Thyroid gland (tissue), 4 donors: ENCODE results near the gene STIM1. TPM values are rescaled to one million over a fixed set of nuclear protein-coding genes. Genes with fewer than 3 reads are reported as not detected.
A peak's percentile ranks its signal among the peaks of the same experiment; 100 is the strongest.

Source experiments
- DNase-seq, 2 donors: peaks; one replicate each; pipeline ENCODE4 v3.0.0-alpha.2; 2019
- H3K27ac ChIP-seq, 3 donors: fragments of 200-600 bp; sonication (generic); 1 replicate in 2 of 3; 2 replicates in 1 of 3; pipeline ENCODE4 v1.5.1; 2016 to 2019; ENCODE audit warnings: mild to moderate bottlenecking in 1 of 3, moderate library complexity in 1 of 3
- H3K27me3 ChIP-seq: fragments of 200-600 bp; sonication (generic); one replicate; pipeline ENCODE4 v1.5.1; 2019
- H3K36me3 ChIP-seq, 2 donors: fragments of 200-600 bp; sonication (generic); one replicate each; pipeline ENCODE4 v1.5.1; 2016 to 2019
- H3K4me1 ChIP-seq, 2 donors: fragments of 200-600 bp; sonication (generic); one replicate each; pipeline ENCODE4 v1.5.1; 2017 to 2019
- H3K4me3 ChIP-seq, 3 donors: fragments of 200-600 bp; sonication (generic); replicated peaks in 1 of 3; 1 replicate in 2 of 3; 2 replicates in 1 of 3; pipeline ENCODE4 v1.5.1; 2016; ENCODE audit warnings: mild to moderate bottlenecking in 1 of 3
- H3K9me3 ChIP-seq: fragments of 200-600 bp; sonication (generic); one replicate; pipeline ENCODE4 v1.5.1; 2017
- POLR2A ChIP-seq, 2 donors: fragments of 450-650 bp; IDR thresholded peaks; one replicate each; pipeline ENCODE4 v1.6.1; 2017; ENCODE audit warnings: antibody characterized with exemption in 2 of 2, mild to moderate bottlenecking in 2 of 2, moderate library complexity in 1 of 2
- WGBS, 2 donors: methylation state at CpG; one replicate each; pipeline ENCODE4 v1.1.5; 2017; 5-methylcytosine and 5-hydroxymethylcytosine counted together
- intact Hi-C: fragments of 100-400 bp; cut with DNase I; formaldehyde crosslinking; loops from one replicate; pipeline ENCODE4 v1.15.1; 2023
- total RNA-seq, 4 donors: library from RNA; depleted of rRNA; stranded (reverse); fragments of >200 nt; gene quantifications; one replicate each; pipeline ENCODE4 v1.2.3, GENCODE V29; 2016
- TF ChIP-seq, protein P1 (sequence below), 6 experiments: fragments of 200-600 bp in 3 of 6; fragments of 450-650 bp in 3 of 6; sonication (generic) in 3 of 6; IDR thresholded peaks; one replicate each; pipeline ENCODE4 v1.5.1; 2016 to 2019; ENCODE audit warnings: antibody characterized with exemption in 6 of 6, mild to moderate bottlenecking in 2 of 6, inconsistent platforms in 1 of 6, moderate library complexity in 1 of 6

STIM1 gene
- total RNA-seq, 4 donors from 2014 or later = 54.3 to 89.2 (median 71.0) TPM

DNA sequence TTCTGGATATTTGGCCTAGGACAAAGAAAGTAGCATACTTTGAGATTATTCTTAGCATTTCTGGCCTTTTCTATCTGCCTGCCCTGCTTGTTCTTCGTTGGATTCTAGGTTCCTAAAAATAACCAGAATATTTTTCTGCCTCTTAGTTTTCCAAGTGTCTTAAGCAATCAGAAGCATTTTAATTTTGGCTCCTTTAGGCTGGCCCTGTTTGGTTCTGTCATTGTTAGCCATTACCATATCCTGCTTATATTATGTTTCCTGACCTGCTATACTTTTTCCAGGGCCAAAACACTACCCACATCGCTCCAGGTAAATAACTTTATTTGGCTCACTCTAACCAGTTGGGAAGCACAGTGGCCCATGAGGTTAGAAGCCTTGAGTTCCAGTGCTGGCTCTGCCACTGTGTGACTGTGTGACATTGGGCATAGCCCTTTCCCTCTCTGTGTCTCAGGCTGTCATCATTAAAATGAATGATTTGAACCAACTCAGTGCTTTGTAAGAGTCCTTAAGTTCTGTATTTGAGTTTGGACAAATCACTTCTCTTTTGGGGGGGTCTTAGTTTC is 91.1 kb downstream of the STIM1 start:
- H3K27ac ChIP-seq = peak overlapping the region; percentile 88 to 90 (median 90)
- H3K27me3 ChIP-seq = no peaks in the 10 kb centered on the region
- peaks cover 81 to 88% of the 10 kb centered on the region in 2 donors for H3K4me1 ChIP-seq
- no peak for DNase-seq
- H3K36me3 ChIP-seq = no peaks in the 10 kb centered on the region
- WGBS, 2 donors = 15 to 30% methylated on average over 2 of the region's 2 CpGs
- no peaks in the 10 kb centered on the region for H3K9me3 ChIP-seq
- no peak overlapping the region for H3K4me3 ChIP-seq
- intact Hi-C loops = loop anchor here (5.0 kb wide), 1 partner anchor 89 kb away; the partner anchor contains the start of gene STIM1
- TF ChIP-seq, protein P1, sequence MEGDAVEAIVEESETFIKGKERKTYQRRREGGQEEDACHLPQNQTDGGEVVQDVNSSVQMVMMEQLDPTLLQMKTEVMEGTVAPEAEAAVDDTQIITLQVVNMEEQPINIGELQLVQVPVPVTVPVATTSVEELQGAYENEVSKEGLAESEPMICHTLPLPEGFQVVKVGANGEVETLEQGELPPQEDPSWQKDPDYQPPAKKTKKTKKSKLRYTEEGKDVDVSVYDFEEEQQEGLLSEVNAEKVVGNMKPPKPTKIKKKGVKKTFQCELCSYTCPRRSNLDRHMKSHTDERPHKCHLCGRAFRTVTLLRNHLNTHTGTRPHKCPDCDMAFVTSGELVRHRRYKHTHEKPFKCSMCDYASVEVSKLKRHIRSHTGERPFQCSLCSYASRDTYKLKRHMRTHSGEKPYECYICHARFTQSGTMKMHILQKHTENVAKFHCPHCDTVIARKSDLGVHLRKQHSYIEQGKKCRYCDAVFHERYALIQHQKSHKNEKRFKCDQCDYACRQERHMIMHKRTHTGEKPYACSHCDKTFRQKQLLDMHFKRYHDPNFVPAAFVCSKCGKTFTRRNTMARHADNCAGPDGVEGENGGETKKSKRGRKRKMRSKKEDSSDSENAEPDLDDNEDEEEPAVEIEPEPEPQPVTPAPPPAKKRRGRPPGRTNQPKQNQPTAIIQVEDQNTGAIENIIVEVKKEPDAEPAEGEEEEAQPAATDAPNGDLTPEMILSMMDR (IDR thresholded peaks at IDR 0.05) = no peak
- peak in 1 of 2 donors; percentile 23 for TF ChIP-seq POLR2A (IDR thresholded peaks at IDR 0.05)

GRCh38 chr11:3947061-3947460 is 91.6 kb downstream of the STIM1 start:
- no peaks in the 10 kb centered on the region for H3K9me3 ChIP-seq
- no peaks in the 10 kb centered on the region for H3K27me3 ChIP-seq
- H3K4me3 ChIP-seq = no peak overlapping the region
- H3K36me3 ChIP-seq = no peaks in the 10 kb centered on the region
- H3K4me1 ChIP-seq = peaks cover 82 to 88% of the 10 kb centered on the region in 2 donors
- intact Hi-C loops = loop anchor here (5.0 kb wide), 1 partner anchor 90 kb away; the partner anchor contains the start of gene STIM1
- no peak for TF ChIP-seq POLR2A (IDR thresholded peaks at IDR 0.05)
- TF ChIP-seq, protein P1 (IDR thresholded peaks at IDR 0.05) = no peak
- 46 to 58% methylated on average over 1 of the region's 1 CpG for WGBS, 2 donors
- H3K27ac ChIP-seq = peak overlapping the region; percentile 88 to 90 (median 90)
- peak; percentile 44 to 45 for DNase-seq

DNA sequence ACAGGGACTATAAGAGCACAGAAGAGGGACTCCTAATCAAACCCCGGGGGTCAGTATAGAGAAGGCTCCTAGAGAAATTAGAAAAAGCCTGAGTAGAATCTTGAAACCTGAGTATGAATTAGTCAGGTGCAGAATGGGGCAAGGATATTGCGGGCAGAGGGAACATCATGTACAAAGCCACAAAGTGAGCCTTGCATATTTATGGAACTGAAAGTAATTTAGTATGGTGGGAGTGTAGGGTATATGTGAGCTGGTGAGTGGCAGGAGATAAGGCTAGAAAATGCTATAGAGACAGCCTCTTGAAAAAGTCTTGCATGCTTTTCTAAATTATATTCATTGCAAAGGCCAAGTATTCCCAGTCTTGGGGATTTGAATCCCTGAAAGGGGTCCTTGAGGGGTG is 93.7 kb downstream of the STIM1 start:
- Histone ChIP-seq H3K27ac (peak overlapping the region in 1 of 3 donors; percentile 90), H3K9me3 (no peaks in the 10 kb centered on the region), H3K4me1 (peaks cover 73 to 75% of the 10 kb centered on the region in 2 donors), H3K36me3 (no peaks in the 10 kb centered on the region), H3K27me3 (no peaks in the 10 kb centered on the region), H3K4me3 (no peak overlapping the region)
- DNase-seq = no peak
- intact Hi-C loops = loop anchor here (5.0 kb wide), 1 partner anchor 92 kb away; the partner anchor contains the start of gene STIM1
- WGBS, 2 donors = 88 to 91% methylated on average over 2 of the region's 2 CpGs
- TF ChIP-seq, protein P1 (IDR thresholded peaks at IDR 0.05) = no peak
- TF ChIP-seq POLR2A (IDR thresholded peaks at IDR 0.05) = no peak

- Histone ChIP-seq H3K4me3 (no peak overlapping the region), H3K9me3 (no peaks in the 10 kb centered on the region), H3K27ac (peak overlapping the region in 2 of 3 donors; percentile 28 to 61), H3K4me1 (peaks cover 59 to 62% of the 10 kb centered on the region in 2 donors), H3K27me3 (no peaks in the 10 kb centered on the region), H3K36me3 (no peaks in the 10 kb centered on the region)
- intact Hi-C loops = no loop called here
- WGBS, 2 donors = 36 to 84% methylated on average over 3 to 4 of the region's 4 CpGs
- no peak for DNase-seq
- TF ChIP-seq, protein P1 (IDR thresholded peaks at IDR 0.05) = no peak
- TF ChIP-seq POLR2A (IDR thresholded peaks at IDR 0.05) = no peak
These were observed 95.7 kb downstream of the STIM1 start for GRCh38 chr11:3950996-3951660.

GRCh38 chr11:3952715-3953114 is 97.3 kb downstream of the STIM1 start:
- Histone ChIP-seq H3K27ac (no peak overlapping the region), H3K36me3 (no peaks in the 10 kb centered on the region), H3K4me1 (peaks cover 45 to 46% of the 10 kb centered on the region in 2 donors), H3K9me3 (no peaks in the 10 kb centered on the region), H3K27me3 (no peaks in the 10 kb centered on the region), H3K4me3 (no peak overlapping the region)
- TF ChIP-seq, protein P1 (IDR thresholded peaks at IDR 0.05) = no peak
- TF ChIP-seq POLR2A (IDR thresholded peaks at IDR 0.05) = no peak
- intact Hi-C loops = no loop called here
- no peak for DNase-seq
